ENCODE data around the gene CD74. TPM values are rescaled to one million over a fixed set of nuclear protein-coding genes. Genes with fewer than 3 reads are reported as not detected.
"Not testable (repeated sequence)": the region's sequence is repeated elsewhere in the genome, so short reads cannot be mapped to it uniquely, and the experiment has no call there.

CD74 gene
- total RNA-seq, 2 experiments from 2014 or later: 341 to 350 TPM

DNA sequence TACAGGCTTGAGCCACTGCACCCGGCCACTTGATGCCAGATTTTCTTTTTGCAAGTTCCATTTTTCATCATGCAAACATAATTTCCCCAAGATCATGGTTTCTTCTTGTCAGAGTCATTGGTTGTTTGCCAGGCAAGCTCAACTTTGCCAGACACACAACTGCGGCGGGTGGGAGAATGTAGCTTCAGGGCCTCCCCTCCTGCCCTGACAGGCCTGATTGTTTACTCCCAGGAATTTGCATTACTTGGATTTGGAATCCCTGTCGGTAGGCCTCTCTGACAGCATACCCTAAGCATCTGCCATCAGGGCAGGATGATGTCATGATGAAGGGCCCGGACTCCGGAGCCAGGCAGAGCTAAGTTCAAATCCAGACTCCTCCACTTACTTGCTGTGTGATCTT lies 21.8 kb upstream of the CD74 start:
- no peaks in the 10 kb centered on the region for H3K9me3 Mint-ChIP-seq
- H3K27ac Mint-ChIP-seq: no peak overlapping the region
- ATAC-seq (ENCODE audit: low read depth) (no peak), DNase-seq (no peak)
- H3K36me3 Mint-ChIP-seq: no peaks in the 10 kb centered on the region
- no peak overlapping the region for H3K4me3 Mint-ChIP-seq
- POLR2A ChIA-PET: interaction anchor here (0.6 to 2.0 kb wide), 2 partner anchors 9 to 23 kb away, joined by 3 to 4 read pairs; no protein-coding TSS in a partner anchor
- peaks cover 3% of the 10 kb centered on the region for H3K27me3 Mint-ChIP-seq
- H3K4me1 Mint-ChIP-seq: peaks cover 11% of the 10 kb centered on the region

DNA sequence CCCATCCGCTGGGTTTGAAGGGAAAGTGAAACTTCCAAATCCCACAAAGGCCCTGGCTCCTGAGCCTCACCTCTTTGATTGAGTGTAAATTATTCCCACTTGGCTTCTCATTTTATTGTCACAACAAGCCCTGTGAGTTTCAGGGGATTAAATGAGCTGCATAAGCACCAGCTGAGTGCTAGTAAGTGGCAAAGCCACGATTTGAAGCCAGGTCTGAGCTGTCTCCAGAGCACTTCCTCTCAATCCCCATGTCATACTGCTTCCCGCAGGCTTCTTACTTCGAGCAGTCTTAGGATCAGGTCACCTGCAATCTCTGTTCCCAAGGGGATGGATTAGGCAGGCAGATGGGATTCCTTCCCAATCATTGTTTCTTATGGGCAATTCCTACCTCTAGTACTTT lies 18.9 kb upstream of the CD74 start:
- H3K27me3 Mint-ChIP-seq: peaks cover 3% of the 10 kb centered on the region
- H3K4me3 Mint-ChIP-seq: no peak overlapping the region
- DNase-seq (no peak), ATAC-seq (ENCODE audit: low read depth) (no peak)
- no peaks in the 10 kb centered on the region for H3K9me3 Mint-ChIP-seq
- POLR2A ChIA-PET: no interaction called here
- H3K36me3 Mint-ChIP-seq: no peaks in the 10 kb centered on the region
- peaks cover 10% of the 10 kb centered on the region for H3K4me1 Mint-ChIP-seq
- H3K27ac Mint-ChIP-seq: no peak overlapping the region

GRCh38 chr5:150431048-150431447 lies 18.3 kb upstream of the CD74 start:
- H3K27me3 Mint-ChIP-seq: peaks cover 3% of the 10 kb centered on the region
- H3K9me3 Mint-ChIP-seq: no peaks in the 10 kb centered on the region
- no peak overlapping the region for H3K27ac Mint-ChIP-seq
- POLR2A ChIA-PET: interaction anchor here (1.1 kb wide), 1 partner anchor 13 kb away, joined by 3 read pairs; no protein-coding TSS in a partner anchor
- H3K36me3 Mint-ChIP-seq: no peaks in the 10 kb centered on the region
- no peak overlapping the region for H3K4me3 Mint-ChIP-seq
- ATAC-seq (ENCODE audit: low read depth): no peak
- H3K4me1 Mint-ChIP-seq: peaks cover 6% of the 10 kb centered on the region
- DNase-seq: no peak

DNA sequence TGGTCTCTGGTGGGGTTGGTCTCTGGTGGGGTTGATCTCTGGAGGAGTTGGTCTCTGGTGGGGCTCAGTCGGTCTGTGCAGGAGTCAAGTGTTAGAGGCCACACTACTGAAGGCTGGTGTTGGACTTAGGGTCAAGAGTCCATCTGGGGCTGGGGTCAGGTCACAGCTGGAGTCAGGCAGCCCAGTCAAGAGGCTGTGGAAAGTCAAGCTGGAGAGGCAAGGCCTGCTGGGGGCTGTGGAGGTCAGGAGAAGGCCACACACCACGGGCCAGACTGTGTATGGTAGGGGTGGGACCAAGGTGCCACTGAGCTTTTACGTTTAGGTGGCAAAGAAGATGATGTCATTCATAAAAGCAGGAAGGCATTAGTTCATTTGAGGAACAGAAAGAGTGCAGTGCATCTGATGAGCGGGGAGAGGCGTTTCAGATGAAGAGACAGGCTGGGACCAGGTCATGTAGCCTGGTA lies 16.7 kb upstream of the CD74 start:
- ATAC-seq (ENCODE audit: low read depth): no peak
- no peak overlapping the region for H3K4me3 Mint-ChIP-seq
- peaks cover 4% of the 10 kb centered on the region for H3K27me3 Mint-ChIP-seq
- H3K27ac Mint-ChIP-seq: no peak overlapping the region
- DNase-seq: no peak
- H3K36me3 Mint-ChIP-seq: no peaks in the 10 kb centered on the region
- POLR2A ChIA-PET: no interaction called here
- H3K4me1 Mint-ChIP-seq: peaks cover 3% of the 10 kb centered on the region
- no peaks in the 10 kb centered on the region for H3K9me3 Mint-ChIP-seq

GRCh38 chr5:150428978-150429377 lies 16.3 kb upstream of the CD74 start:
- ATAC-seq (ENCODE audit: low read depth): no peak
- DNase-seq: no peak
- no peak overlapping the region for H3K27ac Mint-ChIP-seq
- H3K4me3 Mint-ChIP-seq: no peak overlapping the region
- no peaks in the 10 kb centered on the region for H3K36me3 Mint-ChIP-seq
- POLR2A ChIA-PET: no interaction called here
- H3K4me1 Mint-ChIP-seq: peaks cover 3% of the 10 kb centered on the region
- H3K27me3 Mint-ChIP-seq: peaks cover 4% of the 10 kb centered on the region
- H3K9me3 Mint-ChIP-seq: no peaks in the 10 kb centered on the region

- Mint-ChIP-seq H3K27me3 (peaks cover 1% of the 10 kb centered on the region), H3K4me3 (no peak overlapping the region), H3K27ac (no peak overlapping the region), H3K9me3 (no peaks in the 10 kb centered on the region), H3K36me3 (no peaks in the 10 kb centered on the region), H3K4me1 (peaks cover 3% of the 10 kb centered on the region)
- POLR2A ChIA-PET: no interaction called here
- DNase-seq (no peak), ATAC-seq (ENCODE audit: low read depth) (no peak)
Measured at GRCh38 chr5:150428106-150428876, 15.6 kb upstream of the CD74 start.

DNA sequence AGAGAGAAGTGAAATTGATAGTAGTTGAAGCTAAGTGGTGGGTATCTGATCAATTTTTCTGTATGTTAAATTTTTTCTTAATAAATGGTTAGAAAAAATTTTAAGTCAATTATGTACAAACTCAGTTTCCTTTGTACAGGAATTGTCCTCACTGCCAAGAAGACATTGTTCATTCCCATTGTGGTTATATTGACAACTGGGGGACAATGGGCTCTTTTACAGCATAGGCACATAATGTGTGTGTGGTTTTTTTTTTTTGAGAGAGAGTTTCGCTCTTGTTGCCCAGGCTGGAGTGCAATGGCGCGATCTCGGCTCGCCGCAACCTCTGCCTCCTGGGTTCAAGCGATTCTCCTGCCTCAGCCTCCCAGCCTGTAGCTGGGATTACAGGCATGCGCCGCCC lies 13.5 kb upstream of the CD74 start:
- DNase-seq; H3K27ac Mint-ChIP-seq; H3K36me3 Mint-ChIP-seq; H3K27me3 Mint-ChIP-seq; ATAC-seq (ENCODE audit: low read depth); H3K4me1 Mint-ChIP-seq; H3K4me3 Mint-ChIP-seq; H3K9me3 Mint-ChIP-seq: not testable (repeated sequence)
- POLR2A ChIA-PET: interaction anchor here (0.6 kb wide), 1 partner anchor 8 kb away, joined by 3 read pairs; no protein-coding TSS in a partner anchor

DNA sequence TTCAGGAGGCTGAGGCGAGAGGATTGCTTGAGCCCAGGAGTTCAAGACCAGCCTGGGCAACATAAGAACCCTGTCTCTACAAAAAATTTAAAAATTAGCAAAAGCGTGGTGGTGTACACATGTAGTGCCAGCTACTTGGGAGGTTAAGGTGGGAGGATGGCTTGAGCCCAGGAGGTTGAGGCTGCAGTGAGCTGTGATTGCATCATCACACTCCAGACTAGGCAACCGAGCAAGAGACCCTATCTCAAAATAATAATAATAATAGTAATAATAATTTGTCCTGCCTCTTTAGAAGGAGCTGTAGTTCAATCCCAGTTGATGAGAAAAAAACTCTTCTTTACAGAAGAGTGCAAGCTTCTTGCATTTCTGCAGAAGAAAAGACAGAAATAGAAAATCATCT lies 10.0 kb upstream of the CD74 start:
- no peak for DNase-seq
- Mint-ChIP-seq H3K27me3 (peaks cover 6% of the 10 kb centered on the region), H3K27ac (no peak overlapping the region), H3K4me1 (peaks cover 3% of the 10 kb centered on the region), H3K36me3 (no peaks in the 10 kb centered on the region), H3K9me3 (no peaks in the 10 kb centered on the region), H3K4me3 (no peak overlapping the region)
- POLR2A ChIA-PET: interaction anchor here (2.4 kb wide), 1 partner anchor 10 kb away, joined by 9 read pairs; the partner anchor contains the start of gene CD74
- no peak for ATAC-seq (ENCODE audit: low read depth)

- H3K27ac Mint-ChIP-seq: no peak overlapping the region
- H3K4me3 Mint-ChIP-seq: no peak overlapping the region
- ATAC-seq (ENCODE audit: low read depth) (no peak), DNase-seq (no peak)
- H3K9me3 Mint-ChIP-seq: no peaks in the 10 kb centered on the region
- POLR2A ChIA-PET: interaction anchor here (2.4 kb wide), 1 partner anchor 9 kb away, joined by 9 read pairs; the partner anchor contains the start of gene CD74
- peaks cover 6% of the 10 kb centered on the region for H3K27me3 Mint-ChIP-seq
- H3K4me1 Mint-ChIP-seq: peaks cover 3% of the 10 kb centered on the region
- no peaks in the 10 kb centered on the region for H3K36me3 Mint-ChIP-seq
Measured at GRCh38 chr5:150422075-150422474, 9.4 kb upstream of the CD74 start.

- H3K36me3 Mint-ChIP-seq: no peaks in the 10 kb centered on the region
- no peak overlapping the region for H3K4me3 Mint-ChIP-seq
- ATAC-seq (ENCODE audit: low read depth) (no peak), DNase-seq (no peak)
- peaks cover 5% of the 10 kb centered on the region for H3K27me3 Mint-ChIP-seq
- POLR2A ChIA-PET: interaction anchor here (0.6 kb wide), 1 partner anchor 79 kb away, joined by 4 read pairs; no protein-coding TSS in a partner anchor
- no peak overlapping the region for H3K27ac Mint-ChIP-seq
- H3K4me1 Mint-ChIP-seq: peaks cover 3% of the 10 kb centered on the region
- H3K9me3 Mint-ChIP-seq: no peaks in the 10 kb centered on the region
Measured at GRCh38 chr5:150419630-150420270, 7.0 kb upstream of the CD74 start.

DNA sequence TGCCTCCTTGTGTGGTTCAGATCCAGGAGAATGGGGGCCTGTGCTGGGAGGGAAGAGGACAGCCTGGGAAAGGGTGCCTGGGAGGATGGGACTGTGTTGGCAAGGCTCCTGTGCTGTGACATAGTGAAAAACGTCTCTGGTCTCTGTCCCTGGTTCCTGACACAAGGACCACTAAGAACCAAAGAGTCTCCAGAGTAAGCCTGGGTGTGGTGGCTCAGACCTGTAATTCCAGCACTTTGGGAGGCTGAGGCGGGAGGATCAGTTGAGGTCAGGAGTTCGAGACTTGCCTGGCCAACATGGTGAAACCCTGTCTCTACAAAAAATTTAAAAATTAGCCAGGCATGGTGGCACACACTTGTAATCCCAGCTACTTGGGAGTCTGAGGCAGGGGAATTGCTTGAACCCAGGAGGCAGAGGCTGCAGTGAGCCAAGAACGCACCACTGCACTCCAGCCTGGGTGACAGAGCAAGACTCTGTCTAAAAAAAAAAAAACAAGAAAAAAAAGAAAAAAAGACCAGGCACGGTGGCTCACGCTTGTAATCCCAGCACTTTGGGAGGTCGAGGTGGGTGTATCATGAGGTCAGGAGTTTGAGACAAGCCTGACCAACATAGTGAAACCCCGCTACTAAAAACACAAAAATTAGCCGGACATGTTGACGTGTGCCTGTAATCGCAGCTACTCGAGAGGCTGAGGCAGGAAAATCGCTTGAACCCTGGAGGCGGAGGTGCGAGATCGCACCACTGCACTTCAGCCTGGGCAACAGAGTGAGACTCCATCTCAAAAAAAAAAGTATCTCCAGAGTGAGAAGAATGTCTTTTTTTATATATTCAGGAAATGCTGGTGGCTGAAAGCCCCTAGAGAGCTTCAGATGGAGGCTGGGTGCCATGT lies 1.4 kb upstream of the CD74 start:
- H3K27ac Mint-ChIP-seq: peak overlapping the region; percentile 100
- not testable (repeated sequence) for DNase-seq; ATAC-seq (ENCODE audit: low read depth); H3K4me3 Mint-ChIP-seq; H3K27me3 Mint-ChIP-seq; H3K36me3 Mint-ChIP-seq; H3K9me3 Mint-ChIP-seq
- POLR2A ChIA-PET: interaction anchor here (0.9 to 2.4 kb wide), 5 partner anchors 9 to 36 kb away, joined by 3 to 18 read pairs (median 7); partner anchors contain the start of gene RPS14
- H3K4me1 Mint-ChIP-seq: peaks cover 28% of the 10 kb centered on the region

DNA sequence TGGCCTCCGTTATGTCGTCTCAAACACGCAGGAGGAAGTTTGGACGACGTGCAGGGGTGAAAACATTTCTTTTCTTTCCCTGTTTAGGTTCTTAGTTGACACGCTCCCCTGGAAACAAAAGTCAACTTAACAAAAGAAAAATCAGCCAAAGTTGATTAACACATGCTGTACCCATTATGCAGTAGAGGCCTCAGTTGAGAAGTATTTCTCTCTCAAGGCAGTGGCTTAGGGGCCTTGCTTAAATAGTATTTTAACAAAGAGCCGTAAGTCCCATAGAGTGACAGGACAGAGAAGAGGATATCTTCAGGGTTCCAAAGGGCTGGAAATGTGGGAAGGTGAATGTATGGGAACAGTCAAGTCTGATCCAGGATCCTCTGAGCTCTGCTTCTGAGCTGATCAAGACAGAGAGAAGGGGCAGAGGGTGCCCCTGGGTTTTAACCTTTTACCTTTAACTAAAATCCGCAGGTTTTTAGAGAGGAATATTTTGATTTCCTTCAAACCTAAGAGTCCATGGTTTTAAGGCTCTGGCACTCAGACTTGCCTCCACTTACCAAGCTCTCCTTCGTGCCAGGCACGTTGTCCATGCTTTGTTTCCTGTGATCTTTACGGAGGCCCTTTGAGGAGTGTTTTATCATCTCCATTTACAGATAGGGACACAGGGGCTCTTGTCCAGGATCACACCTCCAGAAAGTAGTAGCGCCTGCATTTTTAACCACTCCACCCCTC lies 629 bp upstream of the CD74 start:
- ATAC-seq (ENCODE audit: low read depth) (no peak), DNase-seq (no peak)
- Mint-ChIP-seq H3K27me3 (no peaks in the 10 kb centered on the region), H3K9me3 (no peaks in the 10 kb centered on the region), H3K27ac (peak overlapping the region; percentile 100), H3K36me3 (peaks cover 6% of the 10 kb centered on the region), H3K4me1 (peaks cover 29% of the 10 kb centered on the region), H3K4me3 (peak overlapping the region; percentile 98)
- POLR2A ChIA-PET: interaction anchor here (0.6 to 2.4 kb wide), 11 partner anchors 9 to 302 kb away, joined by 3 to 18 read pairs (median 5); partner anchors contain the start of gene RPS14
